GM12864 (cell line): ENCODE results near the gene ESCO1.

ENCODE experiments used
- DNase-seq: peaks from one replicate; pipeline ENCODE4 v3.0.0-alpha.2; 2011; ENCODE audit warnings: low read depth
- H3K4me3 ChIP-seq: 2 replicates; pipeline ENCODE4 v1.5.1; 2011; ENCODE audit warnings: mild to moderate bottlenecking, low read depth, low read length, control low read depth
- CTCF ChIP-seq: IDR thresholded peaks from 2 replicates; pipeline ENCODE4 v1.5.1; 2011; ENCODE audit warnings: low read depth, mild to moderate bottlenecking, moderate library complexity, low read length, control low read depth, inconsistent platforms; ENCODE audit errors: missing control alignments

ESCO1 gene

GRCh38 chr18:21534327-21534726 lies 66.2 kb downstream of the ESCO1 start:
- no peak for TF ChIP-seq CTCF

GRCh38 chr18:21526463-21526862 lies 74.0 kb downstream of the ESCO1 start:
- no peak overlapping the region for H3K4me3 ChIP-seq
- DNase-seq, result no peak
- TF ChIP-seq CTCF, result no peak

More at GRCh38 chr18:21534327-21534726, 66.2 kb downstream of the ESCO1 start:
- no peak overlapping the region for H3K4me3 ChIP-seq
- DNase-seq, result no peak

- DNase-seq, result no peak
- TF ChIP-seq CTCF, result no peak
- H3K4me3 ChIP-seq, result no peak overlapping the region
Measured at GRCh38 chr18:21525916-21526315, 74.6 kb downstream of the ESCO1 start.

- no peak for TF ChIP-seq CTCF
- no peak overlapping the region for H3K4me3 ChIP-seq
Measured at GRCh38 chr18:21522530-21522929, 78.0 kb downstream of the ESCO1 start.

GRCh38 chr18:21513741-21514140 lies 86.8 kb downstream of the ESCO1 start:
- H3K4me3 ChIP-seq, result no peak overlapping the region
- no peak for TF ChIP-seq CTCF
- DNase-seq, result no peak

More at GRCh38 chr18:21522530-21522929, 78.0 kb downstream of the ESCO1 start:
- DNase-seq, result no peak

GRCh38 chr18:21513292-21513691 lies 87.2 kb downstream of the ESCO1 start:
- no peak for TF ChIP-seq CTCF
- no peak overlapping the region for H3K4me3 ChIP-seq
- no peak for DNase-seq

- no peak for DNase-seq
- TF ChIP-seq CTCF, result no peak
- H3K4me3 ChIP-seq, result no peak overlapping the region
Measured at GRCh38 chr18:21509062-21509461, 91.4 kb downstream of the ESCO1 start.
